Subcutaneous abdominal adipose tissue (tissue), 5 donors: Measurements from ENCODE around the gene MOB1B.
"Not testable (repeated sequence)": the region's sequence is repeated elsewhere in the genome, so short reads cannot be mapped to it uniquely, and the experiment has no call there.

Source experiments
- H3K27ac ChIP-seq: one replicate; pipeline ENCODE4 v1.7.0; 2013; ENCODE audit warnings: low read depth, mild to moderate bottlenecking, inconsistent platforms, low read length, moderate library complexity
- H3K27me3 ChIP-seq, 5 donors: one replicate each; pipeline ENCODE4 v1.7.0; 2013; ENCODE audit warnings: low read length in 5 of 5, inconsistent platforms in 1 of 5; ENCODE audit not compliant: control insufficient read depth in 5 of 5, insufficient read depth in 4 of 5
- H3K36me3 ChIP-seq, 5 donors: one replicate each; pipeline ENCODE4 v1.7.0; 2013; ENCODE audit warnings: low read length in 5 of 5; ENCODE audit not compliant: control insufficient read depth in 5 of 5, insufficient read depth in 5 of 5
- H3K4me1 ChIP-seq, 5 donors: one replicate each; pipeline ENCODE4 v1.7.0; 2013; ENCODE audit warnings: low read length in 5 of 5, mild to moderate bottlenecking in 3 of 5, moderate library complexity in 1 of 5; ENCODE audit not compliant: control insufficient read depth in 5 of 5, insufficient read depth in 5 of 5
- H3K4me3 ChIP-seq, 5 donors: one replicate each; pipeline ENCODE4 v1.7.0; 2013; ENCODE audit warnings: low read length in 5 of 5, low read depth in 1 of 5
- H3K9ac ChIP-seq, 5 donors: one replicate each; pipeline ENCODE4 v1.7.0; 2013; ENCODE audit warnings: low read length in 5 of 5, mild to moderate bottlenecking in 4 of 5, moderate library complexity in 3 of 5
- H3K9me3 ChIP-seq, 5 donors: one replicate each; pipeline ENCODE4 v1.7.0; 2013; ENCODE audit warnings: low read length in 5 of 5; ENCODE audit not compliant: control insufficient read depth in 5 of 5
- donor health status: healthy.
- donor health status: healthy.
- donor health status: healthy.
- donor health status: healthy.
- donor health status: healthy.

The MOB1B gene

GRCh38 chr4:71026086-71026485 is 123.9 kb downstream of the MOB1B start:
- H3K4me1 ChIP-seq, result peaks cover 0 to 6% (median 4%) of the 10 kb centered on the region in 5 donors
- H3K27me3 ChIP-seq, result no peaks in the 10 kb centered on the region
- H3K36me3 ChIP-seq, result peaks cover 0 to 10% (median 3%) of the 10 kb centered on the region in 5 donors
- H3K9me3 ChIP-seq, result no peaks in the 10 kb centered on the region
- no peak overlapping the region for H3K27ac ChIP-seq
- no peak overlapping the region for H3K9ac ChIP-seq
- H3K4me3 ChIP-seq, result no peak overlapping the region

- Histone ChIP-seq H3K9ac (no peak overlapping the region), H3K27ac (no peak overlapping the region), H3K27me3 (no peaks in the 10 kb centered on the region), H3K36me3 (peaks cover 0 to 16% (median 14%) of the 10 kb centered on the region in 5 donors), H3K4me3 (no peak overlapping the region), H3K4me1 (peaks cover 0 to 6% (median 4%) of the 10 kb centered on the region in 5 donors), H3K9me3 (no peaks in the 10 kb centered on the region)
Observed at GRCh38 chr4:71027611-71028010, 125.4 kb downstream of the MOB1B start.

GRCh38 chr4:71029504-71029903 is 127.3 kb downstream of the MOB1B start:
- H3K9ac ChIP-seq, result no peak overlapping the region
- H3K4me3 ChIP-seq, result no peak overlapping the region
- peaks cover 0 to 19% (median 18%) of the 10 kb centered on the region in 5 donors for H3K36me3 ChIP-seq
- H3K27me3 ChIP-seq, result no peaks in the 10 kb centered on the region
- H3K27ac ChIP-seq, result no peak overlapping the region
- peaks cover 0 to 6% (median 4%) of the 10 kb centered on the region in 5 donors for H3K4me1 ChIP-seq
- H3K9me3 ChIP-seq, result no peaks in the 10 kb centered on the region

- not testable (repeated sequence) for H3K27ac ChIP-seq, H3K4me1 ChIP-seq, H3K9ac ChIP-seq, H3K9me3 ChIP-seq, H3K27me3 ChIP-seq, H3K4me3 ChIP-seq
- H3K36me3 ChIP-seq, result peaks cover 2 to 28% (median 18%) of the 10 kb centered on the region in 5 donors
Observed at GRCh38 chr4:71032106-71032505, 129.9 kb downstream of the MOB1B start.
